ENCODE data around the gene FBXL17. TPM values are rescaled to one million over a fixed set of nuclear protein-coding genes. Genes with fewer than 3 reads are reported as not detected.

FBXL17 gene
- total RNA-seq, 1 experiment from 2014 or later = 15.9 TPM

DNA sequence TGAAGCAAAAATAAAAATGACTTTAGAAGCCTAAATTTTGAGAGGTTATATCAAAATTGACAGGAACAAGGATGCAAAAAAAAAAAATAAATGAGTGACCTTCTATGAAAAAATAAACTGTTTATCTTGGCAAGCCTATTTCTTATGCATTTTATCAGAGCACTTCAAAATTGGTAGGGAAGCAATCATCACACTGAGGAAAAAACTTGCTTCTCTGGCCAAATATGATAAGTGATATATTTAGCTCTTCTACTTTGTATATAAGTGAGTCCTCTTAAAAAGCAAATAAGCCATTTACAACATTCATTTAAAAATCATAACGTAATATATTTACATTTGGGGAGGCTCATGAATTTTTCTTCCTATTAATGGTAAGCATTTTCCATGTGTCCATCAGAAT lies 287.1 kb downstream of the FBXL17 start:
- no peak for DNase-seq (ENCODE audit: low read depth)

DNA sequence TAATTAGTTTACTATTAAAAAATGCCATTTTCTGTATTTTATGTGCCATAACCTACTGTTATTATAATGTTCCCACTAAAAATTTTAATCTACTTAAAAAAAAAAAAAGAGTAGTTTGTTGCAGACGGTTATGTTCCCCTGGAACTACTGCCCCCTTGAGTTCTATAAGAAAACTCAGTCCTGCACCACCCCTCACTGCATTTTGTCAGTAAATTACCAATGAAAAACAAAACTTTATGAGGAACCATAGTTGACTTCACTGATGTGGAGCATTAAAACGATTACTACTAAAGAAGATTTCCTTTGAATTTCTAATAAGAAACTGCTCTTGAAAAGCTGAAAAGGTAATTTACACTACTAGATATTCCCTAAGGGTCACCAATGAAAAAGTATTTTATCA lies 288.7 kb downstream of the FBXL17 start:
- peak; percentile 9 for DNase-seq (ENCODE audit: low read depth)

DNA sequence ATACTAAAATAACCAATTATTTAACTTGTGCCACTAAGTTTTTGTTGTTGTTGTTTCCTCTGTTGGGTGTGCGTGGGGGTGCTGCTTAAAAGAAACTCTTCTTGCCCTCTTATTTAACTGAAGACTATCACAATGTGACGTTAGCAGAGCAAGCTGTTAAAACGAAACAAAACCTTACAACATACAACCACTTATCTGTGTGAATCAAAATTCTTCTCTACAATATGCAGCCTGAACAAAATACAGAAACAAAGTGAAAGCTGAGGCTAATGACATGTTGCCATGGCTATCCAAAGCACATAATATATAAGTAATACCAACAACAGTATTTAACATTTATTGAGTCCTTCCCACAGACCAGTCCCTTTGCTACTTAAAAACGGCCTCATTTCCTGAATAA lies 291.0 kb downstream of the FBXL17 start:
- no peak for DNase-seq (ENCODE audit: low read depth)

DNA sequence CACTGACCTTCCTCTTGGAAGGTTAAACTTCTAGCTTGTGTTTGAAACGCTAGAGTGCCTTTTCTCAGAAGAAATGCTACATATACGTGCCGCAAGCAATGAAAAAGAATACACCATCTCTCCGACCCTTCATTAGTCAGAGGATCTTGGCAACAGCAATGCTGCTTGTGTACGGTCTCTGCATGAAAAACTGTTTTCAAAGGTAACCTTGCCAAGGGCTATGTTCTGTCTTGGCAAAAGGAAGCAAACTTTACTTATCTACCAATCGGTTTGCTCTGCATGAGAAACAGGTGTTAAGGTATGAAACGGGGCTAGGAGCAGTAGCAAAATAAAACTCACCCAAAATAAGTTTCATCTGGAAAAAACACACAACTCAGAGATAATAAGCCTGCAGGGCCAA lies 297.8 kb downstream of the FBXL17 start:
- DNase-seq (ENCODE audit: low read depth) = peak; percentile 18

DNA sequence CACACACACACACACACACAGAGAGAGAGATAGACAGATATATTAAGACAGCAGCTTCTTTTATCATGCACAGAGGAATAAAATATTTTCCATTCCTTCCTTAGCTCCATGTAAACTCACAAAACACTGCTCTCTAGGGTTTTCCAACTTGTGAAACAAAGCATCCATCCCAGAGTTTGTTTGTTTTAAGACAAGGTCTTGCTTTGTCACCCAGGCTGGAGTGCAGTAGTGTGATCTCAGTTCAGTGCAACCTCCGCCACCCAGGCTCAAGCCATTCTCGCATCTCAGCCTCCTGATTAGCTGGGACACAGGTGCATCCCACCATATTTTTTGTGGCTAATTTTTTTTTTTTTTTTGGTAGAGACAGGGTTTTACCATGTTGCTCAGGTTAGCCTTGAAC lies 298.7 kb downstream of the FBXL17 start:
- DNase-seq (ENCODE audit: low read depth) = no peak

DNA sequence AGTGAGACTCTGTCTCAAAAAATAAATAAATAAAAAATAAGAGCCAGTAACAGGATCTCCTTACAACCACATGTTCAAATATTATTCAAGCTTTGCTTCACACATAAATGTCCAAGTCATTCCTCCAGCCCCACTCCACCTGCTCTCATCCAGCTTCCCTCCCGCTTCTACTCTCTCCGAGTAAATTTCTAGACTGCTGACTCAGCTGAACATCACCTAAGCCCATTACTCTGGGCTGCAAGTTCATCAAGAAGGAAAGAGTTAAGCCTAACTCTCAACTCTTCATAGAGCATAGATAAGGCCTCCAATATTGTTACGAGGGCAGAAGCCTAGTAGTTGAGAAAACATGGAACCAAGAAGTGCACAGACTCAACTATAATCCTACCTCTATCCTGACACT lies 300.2 kb downstream of the FBXL17 start:
- DNase-seq (ENCODE audit: low read depth) = no peak

DNA sequence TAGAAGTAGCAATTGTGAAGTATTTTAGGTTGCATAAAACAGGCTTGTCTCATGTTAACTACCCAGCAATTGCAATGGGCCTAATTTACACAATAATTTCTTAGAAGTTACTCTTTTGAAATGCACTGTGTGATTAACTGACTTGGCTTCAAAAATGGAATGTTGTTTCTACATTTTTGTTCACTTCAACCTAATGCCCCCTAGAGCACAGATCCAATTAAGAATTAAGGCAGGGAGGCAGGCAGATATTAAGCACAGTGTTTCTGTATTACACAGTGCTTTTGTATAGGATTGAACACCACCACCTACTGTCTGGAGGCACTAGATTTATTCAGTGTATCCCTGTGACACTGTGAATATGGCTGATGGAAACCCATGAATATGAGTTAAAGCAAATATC lies 302.1 kb downstream of the FBXL17 start:
- peak; percentile 5 for DNase-seq (ENCODE audit: low read depth)

DNA sequence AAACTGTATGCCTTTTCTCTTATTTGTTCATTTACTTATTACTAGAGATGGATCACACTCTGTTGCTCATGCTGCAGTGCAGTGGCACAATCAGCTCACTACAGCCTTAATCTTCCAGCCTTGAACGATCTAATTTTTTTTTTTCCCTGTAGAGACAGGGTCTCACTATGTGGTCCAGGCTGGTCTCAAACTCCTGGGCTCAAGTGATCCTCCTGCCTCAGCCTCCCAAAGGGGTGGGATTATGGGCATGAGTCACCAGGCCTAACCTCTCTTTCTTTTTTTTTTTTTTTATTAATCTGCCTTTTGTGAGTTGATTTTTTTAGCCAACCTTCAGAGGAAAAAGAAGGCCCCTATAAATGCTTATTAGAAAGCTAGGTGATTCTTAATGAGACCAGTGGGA lies 303.0 kb downstream of the FBXL17 start:
- no peak for DNase-seq (ENCODE audit: low read depth)

DNA sequence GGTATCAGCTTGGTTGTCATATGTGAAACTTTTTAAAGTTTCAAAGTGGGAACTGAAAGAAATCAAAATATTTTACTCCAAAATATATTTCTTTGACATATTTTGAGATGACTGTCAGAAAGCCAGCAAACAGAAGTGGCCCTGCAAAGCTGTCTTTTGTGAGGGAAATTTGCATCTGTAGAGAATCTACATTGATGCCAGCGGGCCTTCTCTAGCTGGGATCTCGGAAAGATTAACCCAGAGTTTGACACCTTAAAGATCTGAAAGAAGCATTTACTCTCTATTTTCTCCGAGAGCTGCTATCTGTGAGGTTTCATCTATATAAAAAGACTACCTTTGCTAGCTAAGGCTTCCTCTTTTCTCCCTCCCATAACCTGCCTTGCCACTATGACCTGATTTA lies 303.6 kb downstream of the FBXL17 start:
- no peak for DNase-seq (ENCODE audit: low read depth)

DNA sequence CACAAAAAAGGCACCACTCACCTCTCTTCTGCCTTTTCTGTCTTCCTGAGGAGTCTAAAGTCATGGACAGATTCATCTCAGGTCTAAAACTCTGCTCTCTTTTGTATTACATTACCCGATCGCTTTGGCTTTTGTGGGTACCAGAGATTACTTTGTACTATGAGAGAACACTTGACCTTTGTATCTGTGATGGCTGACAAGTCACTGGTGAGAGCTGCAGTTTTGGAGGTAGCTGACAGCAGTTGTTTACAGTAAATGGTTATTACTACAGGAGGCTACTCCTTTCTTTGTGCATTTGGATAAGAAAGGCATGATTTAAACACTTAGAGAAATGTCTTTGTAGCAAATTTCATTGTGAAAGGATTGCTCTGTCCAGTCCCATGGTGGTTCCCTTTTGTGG lies 307.3 kb downstream of the FBXL17 start:
- DNase-seq (ENCODE audit: low read depth) = no peak

DNA sequence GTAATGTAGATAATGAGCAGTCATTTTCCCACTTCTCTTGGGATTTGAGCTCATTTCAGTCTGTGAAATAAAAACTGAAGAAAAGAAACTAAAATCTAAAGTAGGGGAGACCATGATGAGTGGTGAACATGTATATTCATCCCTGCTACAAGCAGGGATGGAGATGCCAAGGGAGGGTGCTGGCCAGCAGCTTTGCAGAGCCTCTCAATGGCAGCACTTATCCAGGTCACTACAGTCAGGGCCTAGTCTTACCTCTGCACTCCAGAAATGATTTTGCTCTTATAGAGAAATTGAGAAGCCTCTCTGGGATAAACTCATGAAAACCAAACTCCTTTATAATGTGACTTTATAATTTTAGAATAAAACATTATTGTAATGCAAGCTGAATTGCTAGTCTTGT lies 317.6 kb downstream of the FBXL17 start:
- no peak for DNase-seq (ENCODE audit: low read depth)

DNA sequence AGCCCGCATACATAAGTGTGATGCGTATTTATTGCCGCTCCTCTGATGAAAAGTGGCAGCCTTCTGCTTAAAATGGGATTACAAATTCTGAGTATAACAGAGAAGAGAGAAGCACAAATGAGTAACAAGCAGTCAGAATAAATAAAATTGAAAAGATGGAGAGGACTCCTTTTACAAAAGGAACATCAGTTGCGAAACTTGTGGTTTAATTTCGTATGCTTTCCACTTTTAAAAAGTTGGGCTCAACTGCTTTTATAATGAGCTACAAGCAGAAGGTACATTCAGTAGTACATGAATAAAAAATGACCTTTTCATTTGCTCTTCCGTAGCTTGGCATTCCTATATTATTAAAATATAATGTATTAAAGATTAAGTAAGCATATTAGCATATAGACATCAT lies 320.0 kb downstream of the FBXL17 start:
- DNase-seq (ENCODE audit: low read depth) = peak; percentile 27

DNA sequence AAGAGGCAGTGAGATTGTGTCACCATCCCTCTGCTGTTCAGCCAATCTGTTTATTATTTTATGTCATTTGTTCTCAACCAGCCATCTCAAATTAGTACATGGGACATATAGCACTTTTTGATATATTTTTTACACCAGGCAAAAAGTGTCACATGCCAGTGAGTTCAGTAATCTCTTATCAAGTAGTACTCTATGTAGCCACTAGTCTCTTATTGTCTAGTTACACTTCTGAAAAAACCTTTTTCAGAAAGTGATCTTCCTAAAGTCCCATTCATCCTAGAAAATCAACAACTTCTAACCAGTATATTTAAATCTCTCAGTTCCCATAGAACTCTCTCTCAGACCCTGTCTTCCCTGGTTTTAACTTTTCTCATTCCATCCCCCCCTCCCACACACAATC lies 321.6 kb downstream of the FBXL17 start:
- no peak for DNase-seq (ENCODE audit: low read depth)

DNA sequence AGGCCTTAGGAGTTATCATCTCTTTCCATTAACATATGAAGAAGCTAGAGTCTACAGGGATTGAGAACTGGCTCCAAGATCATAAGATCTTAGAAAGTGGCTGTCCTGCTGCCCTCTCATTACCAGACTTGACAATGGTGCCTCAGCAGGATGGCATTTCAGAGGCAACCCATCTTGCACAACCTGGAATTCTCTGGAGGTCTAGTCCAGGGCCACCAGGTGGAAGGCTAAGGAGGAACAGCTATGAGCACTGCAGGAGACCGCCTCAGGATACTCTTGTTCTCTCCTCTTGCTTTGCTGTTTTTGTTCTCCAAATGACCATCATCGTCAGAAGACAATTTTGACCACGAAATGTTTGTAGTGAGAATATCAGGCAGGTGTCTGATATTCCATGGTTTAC lies 322.6 kb downstream of the FBXL17 start:
- DNase-seq (ENCODE audit: low read depth) = no peak

DNA sequence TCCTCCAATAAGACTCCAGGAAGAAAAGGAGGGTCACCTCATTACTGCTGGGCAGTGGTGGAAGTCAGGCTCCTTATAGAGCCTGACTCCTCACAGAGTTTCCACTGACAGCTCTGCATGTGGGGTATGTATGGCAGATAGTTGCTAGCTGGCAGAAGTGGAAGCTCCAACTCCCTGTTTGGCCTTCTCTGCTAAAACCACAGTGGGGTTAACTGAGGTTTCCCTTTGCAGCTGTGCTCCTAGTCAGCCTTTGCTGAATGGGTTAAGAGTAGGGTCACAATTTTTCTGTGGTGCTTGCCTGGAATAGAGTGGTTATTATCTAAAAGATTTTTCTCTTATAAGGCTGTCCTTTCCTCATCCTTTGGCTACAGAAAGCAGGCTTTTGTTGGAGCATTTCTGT lies 327.5 kb downstream of the FBXL17 start:
- DNase-seq (ENCODE audit: low read depth) = no peak

DNA sequence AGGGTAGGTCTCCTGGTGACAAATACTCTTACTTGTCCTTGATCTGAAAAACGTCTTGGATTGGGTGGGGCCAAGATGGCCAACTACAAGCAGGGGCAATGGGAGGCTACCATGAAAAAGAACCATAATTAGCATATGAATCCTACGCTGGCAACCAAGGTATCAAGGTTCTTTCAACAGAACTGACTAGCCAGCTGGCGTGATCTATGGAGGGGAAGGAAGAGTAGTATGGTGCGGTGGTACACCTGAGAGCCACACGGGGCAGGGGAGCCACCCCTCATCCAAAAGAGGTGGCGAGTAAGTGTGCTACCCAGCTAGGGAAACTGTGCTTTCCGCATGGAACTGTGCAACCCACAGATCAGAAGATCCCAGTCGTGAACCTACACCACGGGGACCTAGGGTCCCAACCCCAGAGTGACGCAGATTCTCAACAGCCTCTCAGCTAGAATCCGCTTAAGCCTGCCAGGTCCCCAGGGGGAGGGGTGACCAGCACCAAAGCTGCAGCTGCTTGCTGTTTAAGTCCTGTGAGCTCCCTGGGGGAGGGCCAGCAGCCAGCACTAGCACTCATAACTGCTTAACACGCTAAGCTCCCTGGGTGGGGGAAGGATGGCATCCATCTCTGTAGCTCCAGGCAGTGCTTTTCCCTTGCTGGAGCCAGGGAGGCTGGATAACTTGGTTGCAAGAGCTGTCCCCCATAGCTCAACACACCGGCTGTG lies 334.8 kb downstream of the FBXL17 start:
- DNase-seq (ENCODE audit: low read depth) = no peak

DNA sequence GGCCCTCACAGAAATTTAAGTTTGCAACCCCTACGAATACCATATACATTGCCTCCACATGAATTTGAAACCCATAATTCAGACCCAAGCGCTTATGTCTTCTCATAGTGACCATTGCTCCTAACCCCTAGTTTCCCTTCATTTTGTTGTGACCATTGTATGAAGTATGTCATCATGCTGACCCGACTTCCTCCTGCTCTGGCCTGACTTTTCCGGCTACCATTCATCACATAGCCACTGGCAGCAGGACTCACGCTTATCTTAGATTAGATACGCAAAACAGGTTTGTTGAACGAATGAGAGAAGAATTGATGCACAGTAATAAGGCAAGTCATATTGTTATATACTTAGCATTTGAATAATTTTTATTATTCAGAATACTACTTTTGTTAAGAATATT lies 345.4 kb downstream of the FBXL17 start:
- no peak for DNase-seq (ENCODE audit: low read depth)

DNA sequence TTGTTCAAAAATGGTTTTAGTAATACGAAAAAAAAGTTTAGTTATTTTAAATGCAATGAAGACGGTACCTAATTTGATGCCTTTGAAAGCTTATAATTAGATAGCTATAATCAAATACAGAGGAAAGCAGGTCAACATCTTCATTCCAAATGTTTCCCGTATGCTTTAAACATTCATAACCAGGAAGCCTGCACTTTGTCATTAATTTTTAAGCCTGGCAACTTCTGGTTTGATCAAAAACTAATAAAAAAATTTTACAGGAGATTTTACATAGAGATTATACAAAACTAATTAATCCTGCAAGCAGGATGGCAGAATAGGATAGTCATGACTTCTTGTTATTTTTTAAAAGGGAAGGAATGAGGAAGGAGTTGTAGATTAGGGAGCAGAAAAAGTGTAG lies 353.0 kb downstream of the FBXL17 start:
- no peak for DNase-seq (ENCODE audit: low read depth)

DNA sequence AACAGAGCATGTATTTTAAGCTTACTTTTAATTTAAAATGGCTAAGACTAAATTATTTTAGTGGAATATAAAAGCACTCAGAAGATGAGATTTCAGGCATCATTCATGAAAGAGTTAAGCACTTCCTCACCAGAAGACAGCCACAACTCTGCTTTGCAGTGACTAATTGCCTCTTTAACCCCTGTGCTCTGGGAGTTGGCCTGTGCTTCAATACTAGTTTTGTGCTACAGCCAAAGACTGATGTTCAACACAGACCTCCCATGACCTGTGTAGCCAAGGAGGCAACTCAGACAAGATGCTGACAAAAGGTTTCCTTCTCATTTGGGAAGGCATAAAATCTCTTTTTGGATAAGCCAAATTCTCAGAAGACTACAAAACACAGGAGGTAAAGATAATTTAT lies 353.5 kb downstream of the FBXL17 start:
- peak; percentile 16 for DNase-seq (ENCODE audit: low read depth)

DNA sequence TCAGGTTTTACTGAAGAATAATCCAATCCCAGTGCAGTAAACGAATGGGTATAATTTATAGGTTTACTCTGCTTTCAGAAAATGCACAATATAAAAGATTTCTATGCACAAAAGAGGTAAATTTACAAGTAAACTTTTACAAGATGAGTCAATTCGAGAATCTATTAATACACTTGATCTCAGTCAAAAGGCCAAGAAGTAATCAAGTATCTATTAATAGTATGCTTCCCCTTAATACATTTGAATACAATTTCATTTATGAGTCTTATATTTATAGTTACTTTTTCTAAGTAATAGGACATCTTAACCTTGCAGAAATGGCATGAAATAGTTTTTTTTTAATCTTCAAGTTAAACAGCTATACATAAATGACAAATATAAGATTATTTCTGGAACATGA lies 355.9 kb downstream of the FBXL17 start:
- no peak for DNase-seq (ENCODE audit: low read depth)

DNA sequence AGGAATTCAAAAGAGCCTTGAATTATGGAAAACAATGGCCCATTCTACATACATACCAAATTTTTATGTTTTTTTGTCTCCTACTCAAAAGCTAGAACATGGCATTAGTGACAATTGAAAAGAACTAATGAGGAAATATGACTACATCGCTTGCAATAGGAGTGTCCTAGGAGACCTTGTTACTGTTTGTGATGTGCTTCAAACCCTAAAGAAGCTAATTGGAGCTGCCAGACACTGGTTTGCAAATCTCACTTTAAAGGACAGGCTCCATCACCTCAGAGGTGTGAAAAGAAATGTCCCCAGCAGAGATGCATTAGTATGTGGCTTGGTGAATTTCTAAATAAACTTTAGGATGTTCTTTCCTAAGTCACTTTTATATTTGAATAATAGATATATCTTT lies 356.9 kb downstream of the FBXL17 start:
- DNase-seq (ENCODE audit: low read depth) = no peak

DNA sequence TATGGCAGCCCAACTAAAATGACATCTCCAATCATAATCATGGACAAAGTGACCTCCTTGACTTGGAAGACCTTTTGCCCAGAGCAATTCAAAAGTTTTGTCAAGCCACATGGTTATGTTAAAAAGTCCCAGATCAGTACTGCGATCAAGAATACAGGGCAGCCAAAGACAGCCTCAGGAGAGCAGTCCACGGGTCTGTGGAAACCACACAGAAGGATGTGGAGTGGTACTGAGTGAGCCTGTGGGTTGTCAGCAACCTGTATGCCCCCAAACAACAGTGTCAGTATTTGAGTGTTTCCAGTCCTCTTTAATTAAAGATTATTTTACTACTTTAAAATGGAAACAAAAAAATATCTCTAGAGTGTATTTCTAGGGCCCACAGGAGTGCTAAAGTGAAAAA lies 365.8 kb downstream of the FBXL17 start:
- no peak for DNase-seq (ENCODE audit: low read depth)

DNA sequence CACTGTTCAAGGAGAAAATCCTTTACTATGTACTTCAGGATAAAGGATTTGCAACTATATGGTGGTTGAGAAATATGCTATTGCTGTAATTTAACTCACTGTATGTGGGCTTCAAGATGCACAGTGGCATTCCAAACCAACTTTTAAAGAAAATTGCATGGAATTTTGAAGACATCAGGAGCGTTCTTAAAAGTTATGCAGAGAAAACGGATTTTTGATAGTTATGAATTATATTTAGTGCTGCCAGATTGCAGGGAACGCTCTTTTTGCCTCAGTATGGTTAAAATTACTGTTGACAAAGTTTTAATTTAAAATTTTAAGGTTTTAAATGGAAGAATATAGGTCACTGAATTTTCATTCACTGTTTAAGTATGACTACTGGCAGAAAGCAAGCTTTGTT lies 375.1 kb downstream of the FBXL17 start:
- no peak for DNase-seq (ENCODE audit: low read depth)

DNA sequence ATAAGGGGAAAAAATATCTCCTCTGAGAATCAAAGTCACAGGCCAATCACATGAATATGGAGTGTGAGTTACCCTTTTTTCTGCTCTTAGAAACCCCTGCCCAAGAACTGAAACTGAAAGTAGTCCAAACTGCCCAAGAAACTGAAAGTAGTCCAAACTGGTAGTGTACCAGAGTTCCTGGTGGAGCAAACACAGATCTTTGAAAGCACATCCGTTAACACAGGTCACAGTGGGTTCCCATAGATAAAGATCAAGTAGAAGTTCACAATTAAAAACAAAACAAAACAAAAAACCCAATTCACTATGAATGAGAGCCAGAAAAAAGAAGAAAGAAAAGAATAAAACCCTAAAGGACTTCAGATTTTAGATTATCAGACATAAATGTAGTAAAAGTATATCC lies 378.7 kb downstream of the FBXL17 start:
- DNase-seq (ENCODE audit: low read depth) = peak; percentile 85

All from M059J (cell line).